Activated naive CD4-positive, alpha-beta T cell treated with Interleukin-2 at 50 U/mL for 16 hours (primary cell): ENCODE data around the gene CRYBA4.
A peak's percentile ranks its signal among the peaks of the same experiment; 100 is the strongest.
"Not testable (repeated sequence)": the region's sequence is repeated elsewhere in the genome, so short reads cannot be mapped to it uniquely, and the experiment has no call there.

Experiments used
- DNase-seq: peaks from one replicate; pipeline ENCODE4 v3.0.0-alpha.2; 2020

CRYBA4 gene

DNA sequence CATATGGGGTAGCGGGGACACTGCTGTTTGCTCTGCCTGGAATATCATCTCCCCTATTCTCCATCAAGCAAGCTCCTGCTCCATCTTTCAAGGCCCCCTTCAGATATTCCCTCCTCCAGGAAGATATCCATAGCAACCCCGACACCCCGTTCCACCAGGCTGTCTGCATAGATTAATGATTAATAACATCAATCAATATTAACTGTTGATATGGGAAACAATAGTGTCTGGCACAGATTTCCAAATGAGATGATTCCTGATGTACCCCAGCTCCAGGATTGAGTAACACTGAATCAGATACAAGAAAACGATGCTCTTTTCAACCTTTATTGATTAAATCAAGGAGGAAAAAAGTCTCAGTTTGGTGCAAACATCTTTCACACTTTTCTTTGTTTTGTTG lies 24.3 kb upstream of the CRYBA4 start:
- no peak for DNase-seq

GRCh38 chr22:26599505-26599904 lies 22.3 kb upstream of the CRYBA4 start:
- no peak for DNase-seq

GRCh38 chr22:26601726-26602125 lies 20.0 kb upstream of the CRYBA4 start:
- no peak for DNase-seq

DNA sequence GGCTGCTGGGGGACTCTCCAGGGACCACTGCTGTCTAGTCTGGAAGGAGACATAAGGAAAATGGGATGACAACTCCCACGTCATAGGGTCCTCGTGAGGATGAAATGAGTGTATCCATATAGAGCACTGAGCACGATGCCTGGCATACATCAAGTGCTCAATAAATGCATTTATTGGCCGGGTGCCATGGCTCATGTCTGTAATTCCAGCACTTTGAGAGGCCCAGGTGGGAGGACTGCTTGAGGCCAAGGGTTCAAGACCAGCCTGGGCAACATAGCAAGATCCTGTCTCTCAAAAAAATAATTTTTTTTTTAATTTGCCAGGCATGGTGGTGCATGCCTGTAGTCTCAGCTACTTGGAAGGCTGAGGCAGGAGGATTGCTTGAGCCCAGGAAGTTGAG lies 19.6 kb upstream of the CRYBA4 start:
- DNase-seq, result no peak

GRCh38 chr22:26604368-26604767 lies 17.4 kb upstream of the CRYBA4 start:
- no peak for DNase-seq

- DNase-seq, result no peak
Measured at GRCh38 chr22:26606611-26607010, 15.2 kb upstream of the CRYBA4 start.

GRCh38 chr22:26608129-26608528 lies 13.6 kb upstream of the CRYBA4 start:
- DNase-seq, result no peak

DNA sequence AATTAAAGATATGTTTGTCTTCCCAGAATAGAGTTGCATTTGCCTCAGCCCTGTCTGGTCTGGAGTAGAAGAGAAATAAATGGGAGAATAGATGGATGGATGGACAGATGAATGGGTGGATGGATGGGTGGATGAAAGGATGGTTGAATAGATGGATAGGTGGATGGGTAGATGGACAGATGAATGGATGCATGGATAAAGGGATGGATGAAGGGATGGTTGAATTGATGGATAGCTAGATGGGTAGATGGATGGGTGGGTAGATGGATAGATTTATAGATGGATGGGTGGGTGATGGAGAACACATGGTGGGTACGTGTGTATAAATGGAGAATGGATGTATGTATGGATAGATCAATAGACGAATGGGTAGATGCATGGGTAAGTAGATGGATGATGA lies 12.5 kb upstream of the CRYBA4 start:
- no peak for DNase-seq

DNA sequence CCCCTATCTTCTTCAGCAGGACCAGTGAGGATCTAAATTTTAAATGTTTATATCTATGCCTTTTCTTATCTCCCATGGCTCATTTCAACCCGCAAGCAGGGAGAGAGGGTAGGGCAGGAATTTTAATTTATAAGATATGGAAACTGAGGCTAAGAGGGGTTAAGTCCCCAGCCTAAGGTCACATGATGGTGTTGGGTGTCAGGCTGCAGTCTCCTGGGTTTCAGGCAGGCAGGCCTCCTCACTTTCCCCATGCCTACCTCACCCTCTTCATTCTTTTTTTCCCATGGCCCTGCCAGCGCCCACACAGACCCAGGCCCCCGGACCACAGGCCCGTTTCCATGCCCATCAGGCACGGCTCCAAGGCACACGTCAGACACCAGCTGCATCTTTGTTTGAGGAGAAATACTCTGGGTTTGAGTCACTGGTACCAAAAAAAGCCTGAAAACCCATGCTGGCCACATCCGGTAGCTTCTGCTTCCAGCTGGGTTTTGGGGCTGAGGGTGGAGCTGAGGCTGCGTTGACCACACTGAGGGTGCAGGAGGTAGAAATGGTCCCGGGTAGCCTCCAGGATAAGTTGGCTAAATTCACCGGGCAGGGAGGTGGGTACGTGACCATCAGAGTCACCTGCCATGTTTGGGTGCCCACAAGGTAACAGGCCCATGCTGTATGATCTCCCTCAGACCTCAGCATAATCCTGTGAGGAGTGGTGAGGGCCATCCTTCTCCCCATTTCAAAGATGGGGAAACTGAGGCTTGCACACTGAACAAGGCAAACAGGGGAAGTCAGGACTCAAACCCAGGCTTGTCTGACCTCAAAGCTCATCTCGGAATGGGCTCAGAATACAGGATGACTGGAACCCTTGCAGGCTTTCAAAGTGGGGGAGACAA lies 11.4 kb upstream of the CRYBA4 start:
- DNase-seq, result peak; percentile 59

GRCh38 chr22:26610996-26611395 lies 10.8 kb upstream of the CRYBA4 start:
- no peak for DNase-seq

DNA sequence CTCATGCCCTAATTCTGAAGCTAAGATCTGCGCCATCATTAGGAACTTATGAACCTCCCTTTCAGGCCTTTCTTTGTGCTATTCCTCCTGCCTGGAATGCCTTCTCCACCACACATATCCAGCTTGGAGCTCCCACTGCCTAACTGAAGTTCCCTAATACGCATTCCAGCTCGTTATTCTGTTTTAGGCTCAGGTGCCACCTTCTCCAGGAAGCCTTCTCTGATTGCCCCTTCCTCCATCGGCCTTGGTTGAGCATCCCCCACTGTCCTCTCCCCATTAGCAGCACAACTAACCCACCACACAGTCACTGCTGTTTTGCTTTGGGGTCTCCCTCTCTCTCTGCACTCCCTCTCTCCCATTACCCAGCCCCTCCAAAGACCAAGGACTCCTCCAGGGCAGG lies 9.1 kb upstream of the CRYBA4 start:
- DNase-seq, result no peak

DNA sequence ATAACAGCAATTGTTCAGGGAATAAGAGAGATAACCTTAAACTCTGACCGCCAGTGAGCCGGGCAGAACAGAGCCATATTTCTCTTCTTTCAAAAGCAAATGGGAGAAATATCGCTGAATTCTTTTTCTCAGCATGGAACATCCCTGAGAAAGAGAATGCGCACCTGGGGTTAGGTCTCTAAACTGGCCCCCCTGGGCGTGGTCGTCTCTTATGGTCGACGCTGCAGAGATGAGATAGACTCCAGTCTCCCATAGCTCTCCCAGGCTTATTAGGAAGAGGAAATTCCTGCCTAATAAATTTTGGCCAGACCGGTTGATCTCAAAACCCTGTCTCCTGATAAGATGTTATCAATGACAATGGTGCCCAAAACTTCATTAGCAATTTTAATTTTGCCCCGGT lies 8.0 kb upstream of the CRYBA4 start:
- DNase-seq, result not testable (repeated sequence)

GRCh38 chr22:26614322-26614721 lies 7.4 kb upstream of the CRYBA4 start:
- no peak for DNase-seq

GRCh38 chr22:26615149-26615548 lies 6.6 kb upstream of the CRYBA4 start:
- no peak for DNase-seq

DNA sequence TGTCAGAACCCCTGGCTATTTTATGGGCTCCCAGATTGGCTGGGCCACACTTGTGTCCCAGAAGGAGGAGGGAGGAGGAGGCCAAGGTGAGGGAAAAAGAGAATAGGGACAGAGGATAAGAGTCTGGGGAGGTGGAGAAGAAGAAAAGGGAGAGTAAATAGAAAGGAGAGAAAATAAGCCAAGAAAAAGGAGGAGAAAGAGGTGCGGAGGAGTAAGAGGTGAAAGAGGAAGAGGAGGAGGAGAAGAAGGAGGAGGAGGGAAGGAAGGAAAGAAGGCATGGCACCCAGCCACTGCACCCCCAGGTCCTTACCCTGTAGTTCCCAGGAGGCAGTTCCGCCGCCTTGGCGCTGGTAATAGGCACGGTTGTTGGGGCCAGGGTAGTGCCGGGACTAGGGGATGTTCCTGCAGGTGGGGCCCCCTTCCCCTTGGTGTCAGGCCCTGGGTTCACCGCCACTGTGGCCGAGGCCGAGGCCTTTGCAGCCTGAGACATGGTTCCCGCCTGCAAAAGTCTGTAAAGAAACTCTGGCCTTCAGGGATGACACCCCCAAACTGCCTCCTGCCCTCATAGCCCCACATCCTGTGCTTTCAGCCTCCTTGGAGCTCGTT lies 5.8 kb upstream of the CRYBA4 start:
- DNase-seq, result no peak

GRCh38 chr22:26616650-26617049 lies 5.1 kb upstream of the CRYBA4 start:
- DNase-seq, result no peak

GRCh38 chr22:26617271-26618199 lies 4.2 kb upstream of the CRYBA4 start, which contains the start of gene CRYBB1:
TSS of gene CRYBB1 (minus strand) at chr22:26618027. CDS start at chr22:26616319, 1,708 bp downstream.
- DNase-seq, result no peak

DNA sequence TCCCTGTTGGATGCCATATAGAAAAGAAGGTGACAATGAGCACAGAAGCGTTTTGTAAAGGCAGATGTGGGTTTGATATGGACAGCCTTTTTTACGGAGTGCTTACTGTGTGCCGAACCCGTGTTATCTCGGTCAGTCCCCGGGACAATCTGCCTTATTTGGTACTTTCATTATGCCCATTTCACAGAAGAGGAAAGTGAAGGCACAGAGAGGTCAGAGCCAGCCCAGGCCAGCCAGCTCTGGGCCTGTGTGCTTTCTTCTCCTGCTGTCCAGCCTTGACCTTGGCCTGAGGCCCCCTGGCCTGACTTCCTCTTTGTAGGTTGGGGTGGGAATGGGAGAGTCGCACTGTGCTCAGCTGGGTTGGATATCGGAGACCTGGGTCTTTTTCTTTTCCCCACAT lies 3.3 kb upstream of the CRYBA4 start:
- no peak for DNase-seq

DNA sequence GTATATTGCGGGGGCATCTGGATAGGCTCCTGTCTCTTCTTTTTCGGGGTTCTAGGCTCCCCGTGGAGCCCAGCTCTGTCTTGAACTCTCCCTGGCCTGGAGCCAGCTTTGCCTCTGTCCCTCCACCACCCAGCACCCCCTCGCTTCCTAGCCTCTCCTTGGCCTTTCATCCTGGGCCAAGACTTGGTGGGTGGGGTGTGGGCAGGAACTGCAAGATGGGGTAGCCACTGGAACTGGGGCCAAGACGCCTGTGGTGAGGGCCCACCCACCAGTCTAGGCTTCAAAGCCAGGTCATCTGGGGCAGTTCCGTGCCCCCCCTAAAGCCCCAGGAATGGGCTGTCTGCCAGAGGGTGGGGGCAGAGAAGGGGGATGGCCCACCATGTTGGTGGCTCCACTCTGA lies 2.3 kb upstream of the CRYBA4 start:
- no peak for DNase-seq

- DNase-seq, result no peak
Measured at GRCh38 chr22:26620197-26620596, 1.6 kb upstream of the CRYBA4 start.

DNA sequence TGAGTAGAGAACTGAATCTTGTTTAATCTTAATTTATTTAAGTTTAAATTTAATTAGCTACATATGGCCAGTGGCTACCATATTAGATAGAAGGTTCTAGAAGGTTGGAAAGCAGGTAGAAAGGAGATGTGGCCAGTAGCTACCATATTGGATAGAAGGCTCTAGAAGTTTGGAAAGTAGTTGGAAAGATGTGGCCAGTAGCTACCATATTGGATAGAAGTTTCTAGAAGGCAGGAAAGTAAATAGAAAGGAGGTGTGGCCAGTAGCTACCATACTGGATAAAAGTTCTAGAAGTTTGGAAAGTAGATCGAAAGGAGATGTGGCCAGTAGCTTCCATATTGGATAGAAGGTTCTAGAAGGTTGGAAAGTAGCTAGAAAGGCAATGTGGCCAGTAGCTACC lies 2.2 kb downstream of the CRYBA4 start:
- no peak for DNase-seq

GRCh38 chr22:26624803-26625202 lies 3.0 kb downstream of the CRYBA4 start:
- no peak for DNase-seq

GRCh38 chr22:26629988-26630761 lies 8.4 kb downstream of the CRYBA4 start:
- DNase-seq, result no peak
